Measurements from ENCODE around the gene FANCD2OS. TPM values are rescaled to one million over a fixed set of nuclear protein-coding genes. Genes with fewer than 3 reads are reported as not detected.
A peak's percentile ranks its signal among the peaks of the same experiment; 100 is the strongest.
"Not testable (repeated sequence)": the region's sequence is repeated elsewhere in the genome, so short reads cannot be mapped to it uniquely, and the experiment has no call there.

The FANCD2OS gene, protein sequence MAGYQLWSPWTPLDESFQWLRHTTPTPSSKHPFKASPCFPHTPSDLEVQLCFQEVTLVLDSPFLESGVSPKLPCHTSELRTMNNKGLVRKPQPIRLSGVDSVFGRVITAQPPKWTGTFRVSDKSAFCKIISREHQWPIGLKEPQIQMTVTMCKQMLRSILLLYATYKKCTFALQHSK
- total RNA-seq, result not detected in 2 replicates

DNA sequence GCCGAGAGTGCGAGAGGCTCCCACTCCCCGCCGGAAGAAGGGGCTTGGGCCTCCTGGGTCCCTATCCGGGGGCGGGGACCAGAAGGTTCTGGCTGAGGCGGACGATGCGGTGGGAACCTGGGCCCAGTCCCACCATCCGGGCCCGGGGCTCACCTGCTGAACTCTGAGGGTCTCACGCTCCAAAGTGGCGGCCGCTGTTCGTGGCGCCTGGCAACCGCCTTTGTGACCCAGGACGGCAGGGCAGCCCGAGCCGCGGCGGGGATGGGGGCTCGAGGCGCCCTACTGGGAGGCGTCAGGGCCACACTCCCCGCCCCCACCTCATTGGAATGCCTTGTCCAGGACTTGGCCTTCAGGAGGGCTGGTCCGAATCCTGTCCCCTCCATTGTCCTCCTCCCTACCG, at the start of gene FANCD2OS:
TSS of gene FANCD2OS (minus strand) at position 165 of the 400 bp plus-strand sequence. CDS start 3,481 bp downstream, outside the sequence.
- no peak for DNase-seq

DNA sequence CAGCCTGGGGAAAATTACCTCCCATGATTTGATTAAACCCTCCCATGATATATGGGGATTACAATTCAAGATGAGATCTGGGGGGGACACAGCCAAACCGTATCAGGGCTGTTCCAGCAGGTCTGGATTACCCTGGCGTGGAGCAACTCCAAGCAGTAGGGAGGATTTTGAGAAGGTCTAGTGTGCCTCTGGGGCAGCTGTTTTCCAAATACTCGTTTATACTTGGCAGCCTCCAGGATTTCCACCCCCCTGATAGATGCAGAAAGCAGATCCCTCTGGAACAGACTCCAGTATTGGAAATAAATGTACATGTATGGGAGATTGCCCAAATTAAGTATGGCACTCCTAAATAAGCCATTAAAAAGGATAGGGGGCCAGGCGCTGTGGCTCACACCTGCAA, 49.0 kb upstream of the FANCD2OS start:
- DNase-seq, result no peak

DNA sequence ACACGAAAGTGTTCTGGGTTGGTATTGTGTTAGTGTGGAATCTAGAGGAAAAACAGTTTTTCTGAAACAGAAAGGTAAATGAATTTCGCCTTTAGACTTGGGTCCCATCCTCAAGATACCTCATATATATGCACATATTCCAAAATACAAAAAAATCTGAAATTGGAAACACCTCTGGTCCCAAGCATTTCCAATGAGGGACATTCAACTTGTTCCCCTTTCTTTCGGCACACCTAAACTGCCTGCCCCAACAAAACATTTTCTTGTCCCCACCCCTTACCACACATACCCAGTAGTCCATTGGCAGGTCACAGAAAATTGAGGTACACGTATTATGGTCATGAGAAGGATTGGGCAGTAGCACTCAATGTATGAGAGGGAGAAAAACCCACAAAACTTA, 47.6 kb upstream of the FANCD2OS start:
- DNase-seq, result no peak

DNA sequence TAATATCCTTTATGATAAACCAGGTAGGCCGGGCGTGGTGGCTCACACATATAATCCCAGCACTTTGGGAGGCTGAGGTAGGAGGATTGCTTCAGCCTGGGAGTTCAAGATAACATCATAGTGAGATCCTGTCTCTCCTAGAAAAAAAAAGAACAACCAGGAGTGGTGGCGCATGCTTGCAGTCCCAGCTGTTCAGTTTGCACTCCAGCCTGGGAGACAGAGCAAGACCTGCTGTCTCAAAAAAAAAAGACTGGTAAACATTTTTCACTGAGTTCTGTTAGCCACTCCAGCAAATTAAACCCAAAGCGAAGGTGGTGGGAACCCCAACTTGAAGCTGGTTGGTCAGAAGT, 47.0 kb upstream of the FANCD2OS start:
- no peak for DNase-seq

DNA sequence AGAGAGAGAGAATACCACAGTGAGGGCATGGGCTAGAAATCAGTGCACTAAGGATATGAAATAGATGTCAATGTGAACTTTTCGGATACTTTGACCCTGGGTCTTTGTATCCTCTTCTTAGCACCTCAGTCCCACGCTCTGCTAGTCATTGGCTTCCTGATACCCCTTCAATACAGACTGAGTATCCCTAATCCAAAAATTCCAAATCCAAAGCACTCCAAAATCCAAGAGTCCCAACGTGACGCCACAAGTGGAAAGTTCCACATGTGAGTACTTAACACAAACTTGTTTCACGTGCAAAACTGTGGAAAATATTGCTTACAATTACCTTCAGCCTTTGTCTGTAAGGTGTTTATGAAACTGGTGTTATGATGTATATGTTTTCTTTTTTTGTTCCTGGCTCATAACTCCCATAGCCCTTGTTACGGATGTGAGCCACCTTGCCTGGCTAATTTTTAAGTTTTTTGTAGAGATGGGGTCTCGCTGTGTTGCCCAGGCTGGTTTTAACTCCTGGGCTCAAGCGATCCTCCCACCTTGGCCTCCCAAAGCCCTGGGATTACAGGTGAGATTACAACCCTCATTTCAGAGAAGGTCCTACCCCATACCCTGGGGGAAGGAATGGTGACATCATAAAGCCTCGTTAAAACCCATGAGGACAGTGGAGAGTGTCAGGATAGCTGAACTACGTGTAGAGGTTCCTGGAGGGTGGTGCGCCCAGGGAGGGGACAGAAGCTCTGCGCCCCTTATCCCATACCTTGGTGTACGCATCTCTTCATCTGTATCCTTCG, 46.5 kb upstream of the FANCD2OS start:
- no peak for DNase-seq

DNA sequence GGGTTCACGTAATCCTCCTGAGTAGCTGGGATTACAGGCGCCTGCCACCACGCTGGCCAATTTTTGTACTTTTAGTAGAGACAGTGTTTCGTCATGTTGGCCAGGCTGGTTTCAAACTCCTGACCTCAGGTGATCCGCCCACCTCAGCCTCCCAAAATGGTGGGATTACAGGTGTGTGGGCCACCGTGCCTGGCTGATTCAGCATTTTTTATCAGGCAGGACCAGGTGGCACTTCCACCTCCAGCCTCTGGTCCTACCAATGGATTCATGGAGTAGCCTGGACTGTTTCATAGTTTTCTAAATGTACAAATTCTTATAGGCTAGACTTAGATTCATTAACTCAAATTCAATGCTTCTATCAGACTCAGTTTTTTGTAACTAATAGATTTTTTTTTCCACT, 42.9 kb upstream of the FANCD2OS start:
- no peak for DNase-seq

DNA sequence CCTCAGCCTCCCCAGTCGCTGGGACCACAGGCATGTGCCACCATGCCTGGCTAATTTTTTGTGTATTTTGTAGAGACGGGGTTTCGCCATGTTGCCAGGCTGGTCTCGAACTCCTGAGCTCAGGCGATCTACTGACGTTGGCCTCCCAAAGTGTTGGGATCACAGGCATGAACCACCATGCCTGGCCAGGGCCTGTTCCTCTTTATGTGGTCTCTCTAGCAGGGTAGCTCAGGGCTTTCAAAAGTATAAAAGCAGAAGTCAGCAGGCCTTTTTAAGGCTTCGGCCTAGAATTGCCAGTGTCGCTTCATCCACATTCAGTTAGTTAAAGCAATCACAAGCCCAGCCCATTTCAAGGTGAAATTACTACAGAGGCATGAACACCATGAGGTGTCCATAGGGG, 41.2 kb upstream of the FANCD2OS start:
- no peak for DNase-seq

DNA sequence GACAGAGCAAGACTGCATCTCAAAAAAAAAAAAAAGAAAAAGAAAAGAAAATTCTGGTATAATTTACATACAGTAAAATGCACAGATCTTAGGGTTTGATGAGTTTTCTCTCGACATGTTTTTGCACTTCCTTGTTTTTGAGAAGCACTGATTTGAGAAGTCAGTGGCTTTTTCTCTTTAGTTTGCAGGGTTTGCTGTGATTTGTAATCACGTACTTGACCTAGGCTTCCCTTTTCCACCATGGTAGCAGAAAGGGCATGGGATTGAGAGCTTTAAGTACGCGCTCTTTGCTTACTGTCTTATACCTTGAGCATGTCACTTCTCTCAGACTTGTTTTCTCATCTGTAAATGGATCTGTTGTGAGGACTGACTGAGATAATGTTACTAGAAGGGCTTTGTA, 37.6 kb upstream of the FANCD2OS start:
- no peak for DNase-seq

DNA sequence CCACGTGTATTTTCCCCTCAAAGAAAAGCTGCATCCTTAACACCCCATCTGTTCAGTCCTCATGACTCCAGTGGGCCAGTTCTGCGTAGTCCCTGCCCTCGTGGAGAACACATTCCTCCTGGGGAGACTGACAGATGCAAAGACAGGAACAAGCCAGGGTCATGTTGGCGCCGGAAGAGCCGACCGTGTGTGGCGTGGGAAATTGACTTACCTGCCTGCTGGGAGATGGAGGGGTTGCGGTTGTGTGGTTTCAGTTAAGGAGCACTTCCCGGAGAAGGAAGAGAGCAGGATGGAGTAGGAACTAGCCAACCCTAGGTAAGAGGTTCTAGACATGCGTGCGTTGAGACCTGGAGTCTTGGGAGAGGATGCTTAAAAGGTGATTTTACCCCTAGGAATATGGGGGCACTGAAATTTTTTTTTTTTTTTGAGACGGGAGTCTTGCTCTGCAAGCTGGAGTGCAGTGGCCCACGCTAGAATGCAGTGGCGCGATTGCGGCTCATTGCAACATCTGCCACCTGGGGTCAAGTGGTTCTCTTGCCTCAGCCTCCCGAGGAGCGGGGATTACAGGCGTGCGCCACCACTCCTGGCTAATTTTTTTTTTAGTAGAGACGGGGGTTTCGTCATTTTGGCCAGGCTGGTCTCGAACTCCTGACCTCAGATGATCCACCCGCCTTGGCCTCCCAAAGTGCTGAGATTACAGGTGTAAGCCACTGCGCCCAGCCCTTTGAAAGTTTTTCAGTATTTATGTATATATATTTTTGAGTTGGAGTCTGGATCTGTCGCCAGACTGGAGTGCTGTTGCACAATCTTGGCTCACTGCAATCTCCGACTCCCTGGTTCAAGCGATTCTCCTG, 34.9 kb upstream of the FANCD2OS start:
- peak; percentile 35 for DNase-seq

DNA sequence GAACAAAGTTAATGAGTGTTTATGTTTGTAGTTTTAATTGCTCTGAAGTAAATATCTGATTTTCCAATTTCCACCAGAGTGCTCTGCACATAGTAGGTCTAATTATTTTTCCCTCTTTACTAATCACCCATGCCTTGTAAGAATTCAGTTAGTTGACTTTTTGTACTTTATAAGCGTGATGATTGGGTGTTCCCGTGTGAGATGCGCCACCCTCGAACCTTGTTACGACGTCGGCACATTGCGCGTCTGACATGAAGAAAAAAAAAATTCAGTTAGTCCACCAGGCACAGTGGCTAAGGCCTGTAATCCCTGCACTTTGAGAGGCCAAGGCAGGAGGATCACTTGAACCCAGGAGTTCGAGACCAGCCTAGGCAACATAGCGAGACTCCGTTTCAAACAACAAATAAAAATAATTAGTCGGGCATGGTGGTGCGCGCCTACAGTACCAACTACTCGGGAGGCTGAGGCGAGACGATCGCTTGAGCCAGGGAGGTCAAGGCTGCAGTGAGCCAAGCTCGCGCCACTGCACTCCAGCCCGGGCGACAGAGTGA, 33.0 kb upstream of the FANCD2OS start:
- DNase-seq, result no peak

DNA sequence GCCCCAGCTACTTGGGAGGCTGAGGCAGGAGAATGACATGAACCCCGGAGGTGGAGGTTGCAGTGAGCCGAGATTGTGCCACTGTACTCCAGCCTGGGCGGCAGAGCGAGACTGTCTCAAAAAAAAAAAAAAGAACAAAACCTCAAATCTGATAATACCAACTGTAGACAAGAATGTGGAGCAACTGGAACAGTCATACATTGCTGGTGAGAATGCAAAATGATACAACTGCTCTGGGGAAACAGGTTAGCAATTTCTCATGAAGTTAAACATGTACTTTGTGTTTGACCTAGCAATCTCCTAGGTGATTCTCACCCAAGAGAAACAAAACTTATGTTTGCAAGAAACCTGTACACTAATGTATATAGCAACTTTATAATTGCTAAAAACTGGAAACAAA, 29.1 kb upstream of the FANCD2OS start:
- DNase-seq, result no peak

DNA sequence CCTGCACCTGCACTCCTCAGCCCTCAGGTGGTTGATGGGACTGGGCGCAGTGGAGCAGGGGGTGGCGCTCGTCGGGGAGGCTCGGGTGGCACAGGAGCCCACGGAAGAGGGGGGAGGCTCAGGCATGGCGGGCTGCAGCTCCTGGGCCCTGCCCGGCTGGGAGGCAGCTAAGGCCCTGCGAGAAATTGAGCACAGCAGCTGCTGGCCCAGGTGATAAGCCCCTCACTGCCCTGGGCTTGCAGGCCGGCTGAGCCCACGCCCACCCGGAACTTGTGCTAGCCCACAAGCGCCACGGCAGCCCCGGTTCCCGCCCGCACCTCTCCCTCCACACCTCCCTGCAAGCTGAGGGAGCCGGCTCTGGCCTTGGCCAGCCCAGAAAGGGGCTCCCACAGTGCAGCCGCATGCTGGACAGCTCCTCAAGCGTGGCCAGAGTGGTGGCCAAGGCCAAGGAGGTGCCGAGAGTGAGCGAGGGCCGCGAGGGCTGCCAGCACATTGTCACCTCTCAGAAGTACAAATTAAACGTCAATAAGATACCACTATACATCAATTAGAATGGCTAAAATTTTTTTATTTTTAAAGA, 28.5 kb upstream of the FANCD2OS start:
- no peak for DNase-seq

DNA sequence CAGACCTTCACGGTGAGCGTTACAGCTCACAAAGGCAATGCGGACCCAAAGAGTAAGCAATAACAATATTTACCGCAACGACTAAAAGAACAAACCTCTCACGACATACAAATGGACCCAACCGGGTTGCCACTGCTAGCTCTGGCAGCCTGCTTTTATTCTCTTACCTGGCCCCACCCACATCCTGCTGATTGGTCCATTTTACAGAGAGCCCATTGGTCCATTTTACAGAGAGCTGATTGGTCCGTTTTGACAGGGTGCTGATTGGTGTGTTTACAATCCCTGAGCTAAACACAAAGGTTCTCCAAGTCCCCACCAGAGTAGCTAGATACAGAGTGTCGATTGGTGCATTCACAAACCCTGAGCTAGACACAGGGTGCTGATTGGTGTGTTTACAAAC, 27.8 kb upstream of the FANCD2OS start:
- not testable (repeated sequence) for DNase-seq

DNA sequence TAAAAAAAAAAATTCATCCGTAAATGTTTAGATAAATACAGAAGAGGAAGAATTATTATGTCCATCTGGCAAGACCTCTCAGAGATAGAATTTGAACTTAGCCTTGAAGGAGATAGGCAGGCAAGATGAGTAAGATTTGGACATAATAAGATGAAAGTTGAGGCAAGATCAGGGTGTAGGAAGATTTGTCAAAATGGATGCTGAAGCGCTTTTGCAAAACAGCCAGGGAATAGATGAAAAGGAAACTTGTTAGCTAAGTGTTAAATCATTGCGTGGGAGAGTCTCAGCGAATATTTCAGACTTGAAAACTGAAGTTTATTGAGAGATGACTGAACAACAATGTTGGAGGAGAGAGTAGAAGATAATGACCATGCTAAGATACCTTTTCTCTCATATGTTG, 14.7 kb upstream of the FANCD2OS start:
- no peak for DNase-seq

DNA sequence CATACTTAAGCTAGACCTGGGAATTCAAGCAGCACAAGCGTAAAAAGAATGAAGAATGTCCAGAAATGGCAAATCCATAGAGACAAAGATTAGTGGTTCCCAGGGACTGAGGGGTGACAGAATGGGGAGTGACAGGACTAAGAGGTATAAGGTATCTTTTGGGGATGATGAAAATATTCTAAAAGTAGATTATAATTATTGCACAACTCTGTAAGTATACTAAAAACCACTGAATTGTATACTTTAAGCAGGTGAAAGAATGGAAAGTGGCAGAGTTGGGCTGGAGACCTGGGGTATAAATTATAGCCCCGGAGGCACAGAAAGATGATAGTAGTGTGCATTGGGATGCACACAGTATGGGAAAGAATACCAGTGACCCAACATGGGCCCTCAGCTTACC, 13.0 kb upstream of the FANCD2OS start:
- no peak for DNase-seq

DNA sequence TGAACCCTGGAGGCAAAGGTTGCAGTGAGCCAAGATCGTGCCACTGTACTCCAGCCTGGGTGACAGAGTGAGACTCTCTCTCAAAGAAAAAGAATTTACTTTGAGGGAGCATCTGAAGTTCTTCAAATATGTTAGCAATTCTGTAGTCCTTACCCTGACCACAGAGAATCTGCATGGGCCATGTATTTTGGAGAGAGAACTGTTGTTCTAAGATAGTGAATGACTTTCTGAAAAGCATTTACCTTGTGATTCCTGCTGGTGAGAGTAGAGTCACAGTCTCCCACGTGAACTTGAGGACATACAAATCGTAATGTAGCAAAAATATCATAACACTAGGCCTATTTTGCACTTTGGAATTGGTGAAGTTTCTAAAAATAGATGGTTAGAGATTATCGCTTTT, 11.3 kb upstream of the FANCD2OS start:
- DNase-seq, result no peak

DNA sequence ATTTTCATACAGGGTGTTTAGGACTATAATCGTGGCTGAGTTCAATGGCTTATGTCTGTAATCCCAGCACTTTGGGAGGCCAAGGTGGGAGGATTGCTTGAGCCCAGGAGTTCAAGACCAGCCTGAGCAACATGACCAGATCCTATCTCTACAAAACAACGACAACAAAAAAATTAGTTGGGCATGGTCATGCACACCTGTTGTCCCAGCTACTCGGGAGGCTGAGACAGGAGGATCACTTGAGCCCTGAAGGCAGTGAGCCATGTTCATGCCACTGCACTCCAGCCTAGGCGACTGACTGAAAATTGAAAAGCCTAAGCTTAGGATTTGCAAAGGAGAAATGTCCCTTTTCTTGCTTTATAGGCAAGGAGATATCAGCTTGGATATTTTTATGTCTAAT, 8.9 kb upstream of the FANCD2OS start:
- DNase-seq, result no peak

DNA sequence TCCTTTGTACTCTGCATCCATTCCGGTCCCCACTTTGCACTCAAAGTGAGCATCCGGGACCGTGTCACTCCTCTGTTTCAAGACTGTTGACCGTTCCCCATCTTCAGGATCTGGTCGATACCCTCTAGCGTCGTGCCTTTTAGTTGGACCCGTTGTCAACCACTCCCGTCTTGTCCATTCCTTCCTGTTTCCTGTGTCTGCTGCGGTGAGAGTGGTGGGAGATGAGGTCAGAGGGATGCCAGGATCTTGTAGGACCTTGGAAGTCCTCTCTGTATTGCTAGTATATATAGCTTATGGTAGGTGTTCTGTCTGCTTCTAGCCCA, 8.0 kb upstream of the FANCD2OS start:
- DNase-seq, result peak; percentile 59

DNA sequence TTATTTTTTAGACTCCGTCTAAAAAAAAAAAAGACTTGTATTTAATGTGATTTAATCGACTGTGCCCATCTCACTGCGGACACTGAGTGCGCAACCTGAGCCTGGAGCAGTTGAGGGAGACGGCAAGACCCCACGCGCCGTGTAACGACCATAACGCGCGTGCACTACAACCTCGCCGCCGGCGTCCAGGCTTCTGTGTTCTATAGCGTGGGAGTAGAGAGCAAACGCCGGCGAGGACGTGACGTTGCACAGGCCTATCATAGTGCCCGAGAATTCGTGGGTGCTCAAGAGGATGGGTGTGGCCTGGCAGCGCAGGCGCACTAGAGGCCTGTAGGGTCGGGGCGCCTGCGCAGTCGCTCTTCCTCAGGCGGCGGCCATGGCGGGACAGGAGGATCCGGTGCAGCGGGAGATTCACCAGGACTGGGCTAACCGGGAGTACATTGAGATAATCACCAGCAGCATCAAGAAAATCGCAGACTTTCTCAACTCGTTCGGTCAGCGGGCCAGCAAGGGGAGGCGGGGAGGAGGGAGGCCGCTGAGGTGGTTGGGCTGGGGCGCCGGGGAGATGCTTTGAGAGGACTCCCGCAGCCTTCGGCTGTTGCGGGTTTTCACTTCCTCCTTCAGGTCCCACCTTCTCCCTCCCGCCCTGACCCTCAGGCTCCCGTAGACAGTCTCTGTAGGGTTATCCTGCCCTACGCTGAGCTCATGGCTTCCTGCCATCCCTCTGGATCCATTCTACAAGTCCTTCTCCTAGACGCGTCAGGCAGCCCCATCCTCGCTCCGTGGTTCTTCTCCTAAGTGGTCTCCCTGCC, 7.5 kb upstream of the FANCD2OS start, which contains the start of gene BRK1:
TSS of gene BRK1 (plus strand) at position 350 of the 812 bp plus-strand sequence. CDS start at position 377, 27 bp downstream.
- peak; percentile 98 for DNase-seq

DNA sequence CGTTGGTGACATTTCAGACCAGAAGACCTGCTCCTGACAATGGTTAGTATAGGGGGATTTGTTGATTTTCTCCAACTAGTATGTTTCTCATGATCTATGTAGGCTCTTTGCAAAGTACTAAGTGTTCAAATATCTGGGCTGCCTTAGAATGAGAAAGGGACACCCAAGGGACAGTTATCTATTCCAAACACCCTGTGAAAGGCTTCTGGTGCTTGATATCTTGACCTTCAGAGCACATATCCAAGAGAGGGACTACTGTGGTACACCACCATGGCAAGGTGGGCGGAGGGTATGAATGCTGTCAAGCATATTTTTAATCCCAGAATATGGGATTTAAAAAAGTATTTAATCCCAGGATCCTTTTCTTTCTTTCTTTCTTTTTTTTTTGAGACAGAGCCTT, 1.1 kb downstream of the FANCD2OS start:
- DNase-seq, result no peak

DNA sequence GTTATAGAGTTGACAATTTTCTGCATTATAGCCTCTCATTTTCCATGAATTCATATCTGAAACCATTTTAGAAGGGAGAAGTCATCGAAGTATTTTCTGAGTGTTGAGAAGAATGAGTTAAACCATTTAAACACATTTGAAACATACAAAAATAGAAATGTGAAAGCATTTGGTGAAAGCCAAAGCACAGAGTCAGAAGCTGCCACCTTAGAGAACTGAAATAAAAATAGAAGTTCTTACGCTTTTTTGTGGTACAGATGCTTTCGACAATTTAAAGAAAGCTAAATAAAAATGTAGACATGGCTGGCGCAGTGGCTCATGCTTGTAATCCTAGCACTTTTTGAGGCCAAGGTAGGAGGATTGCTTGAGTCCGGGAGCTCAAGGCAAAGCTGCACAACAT, 9.0 kb downstream of the FANCD2OS start:
- DNase-seq, result no peak

DNA sequence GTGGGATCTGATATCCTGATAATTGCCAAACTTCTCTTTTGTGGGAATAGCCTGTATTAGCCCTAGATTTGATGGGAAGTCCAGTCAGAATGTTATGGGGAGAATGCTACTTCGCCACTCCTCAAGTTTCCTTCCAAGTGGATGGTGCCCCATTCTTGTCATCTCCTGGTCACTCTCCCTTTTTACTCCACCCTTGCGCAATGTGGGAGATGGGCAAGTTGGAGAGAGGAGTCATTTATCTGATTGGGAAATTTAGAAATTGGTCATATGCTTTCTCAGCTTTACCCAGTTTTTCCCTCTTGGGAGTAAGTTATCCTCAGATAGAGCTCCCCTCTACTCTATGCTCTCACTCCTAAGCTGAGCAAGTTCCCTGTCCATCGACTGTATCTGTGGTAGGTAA, 14.4 kb downstream of the FANCD2OS start:
- DNase-seq, result no peak

All from dermis blood vessel endothelial cell (primary cell).